Measurements from ENCODE around the gene NPS. TPM values are rescaled to one million over a fixed set of nuclear protein-coding genes. Genes with fewer than 3 reads are reported as not detected.

Gene NPS
- total RNA-seq, 1 experiment from 2014 or later: not detected

DNA sequence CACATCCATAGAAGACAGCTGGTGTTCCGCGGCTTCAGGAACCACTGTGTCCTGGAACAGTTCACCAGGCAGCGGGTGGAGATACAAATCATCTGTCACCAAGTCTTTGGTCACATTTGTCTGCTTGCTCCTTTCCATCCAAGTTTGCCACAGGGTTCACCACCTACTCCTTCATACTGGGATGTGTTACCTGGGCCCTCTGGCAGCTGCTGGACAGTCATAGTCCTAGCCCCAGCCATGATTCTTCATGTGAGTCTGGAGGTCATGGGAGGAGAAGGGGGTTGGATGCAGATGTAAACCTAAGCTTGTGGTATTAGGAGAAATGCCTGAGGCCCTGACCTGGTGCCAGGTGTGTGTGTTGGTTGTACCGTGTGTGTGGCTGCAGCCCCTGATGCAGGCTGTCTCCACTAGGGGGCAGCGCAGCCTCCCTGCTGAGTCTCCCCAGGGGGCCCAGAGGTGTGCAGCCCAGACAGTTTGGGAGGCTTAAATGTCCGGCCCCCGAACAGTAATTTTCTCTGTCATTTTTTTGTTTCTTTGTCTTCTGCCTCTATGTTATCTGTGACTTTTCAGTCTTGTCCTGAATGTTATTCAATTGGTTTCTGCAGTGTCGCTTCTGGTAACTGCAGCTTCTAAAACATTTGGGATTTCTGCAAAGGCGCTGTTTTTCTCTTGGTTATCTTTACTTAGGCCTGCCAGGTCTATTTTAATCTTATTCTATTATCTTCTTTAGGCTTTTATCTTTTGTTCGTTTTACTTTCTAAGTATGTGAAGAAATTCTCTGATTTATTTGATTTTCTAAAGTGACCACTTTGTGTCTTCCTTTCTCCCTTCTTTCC, 14.8 kb downstream of the NPS start:
- ATAC-seq (peak; percentile 60; the same call in 1 of the 2 replicates), DNase-seq (ENCODE audit: low read depth, low spot score) (no peak)
- no TSS peak for BruUV-seq (replicated peaks)
- ChIA-PET POLR2A (no interaction called here), CTCF (no interaction called here)
- TF ChIP-seq, protein P1, sequence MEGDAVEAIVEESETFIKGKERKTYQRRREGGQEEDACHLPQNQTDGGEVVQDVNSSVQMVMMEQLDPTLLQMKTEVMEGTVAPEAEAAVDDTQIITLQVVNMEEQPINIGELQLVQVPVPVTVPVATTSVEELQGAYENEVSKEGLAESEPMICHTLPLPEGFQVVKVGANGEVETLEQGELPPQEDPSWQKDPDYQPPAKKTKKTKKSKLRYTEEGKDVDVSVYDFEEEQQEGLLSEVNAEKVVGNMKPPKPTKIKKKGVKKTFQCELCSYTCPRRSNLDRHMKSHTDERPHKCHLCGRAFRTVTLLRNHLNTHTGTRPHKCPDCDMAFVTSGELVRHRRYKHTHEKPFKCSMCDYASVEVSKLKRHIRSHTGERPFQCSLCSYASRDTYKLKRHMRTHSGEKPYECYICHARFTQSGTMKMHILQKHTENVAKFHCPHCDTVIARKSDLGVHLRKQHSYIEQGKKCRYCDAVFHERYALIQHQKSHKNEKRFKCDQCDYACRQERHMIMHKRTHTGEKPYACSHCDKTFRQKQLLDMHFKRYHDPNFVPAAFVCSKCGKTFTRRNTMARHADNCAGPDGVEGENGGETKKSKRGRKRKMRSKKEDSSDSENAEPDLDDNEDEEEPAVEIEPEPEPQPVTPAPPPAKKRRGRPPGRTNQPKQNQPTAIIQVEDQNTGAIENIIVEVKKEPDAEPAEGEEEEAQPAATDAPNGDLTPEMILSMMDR (IDR thresholded peaks at IDR 0.05): peak; percentile 85
- TF ChIP-seq SIN3A (IDR thresholded peaks at IDR 0.05; ENCODE audit: borderline replicate concordance, insufficient read depth, low read depth, low read length): no peak
- H3K27ac ChIP-seq (ENCODE audit: low read length): no peak overlapping the region
- no peaks in the 10 kb centered on the region for H3K9me3 ChIP-seq (ENCODE audit: control insufficient read depth, insufficient read depth, low read depth, low read length)
- no peak overlapping the region for H3K4me3 ChIP-seq (ENCODE audit: low read depth in 2 of 2, low read length in 2 of 2)
- no peaks in the 10 kb centered on the region for H3K4me1 ChIP-seq (ENCODE audit: control insufficient read depth, insufficient read depth, low read length)
- intact Hi-C loops (cut with micrococcal nuclease; ENCODE audit: unreplicated experiment) (no loop called here), in situ Hi-C loops (cut with HindIII; ENCODE audit: low pct_unique_long_range_greater_than_20kb, low sequenced_read_pairs) (no loop called here)
- peaks cover 25% of the 10 kb centered on the region for H3K27me3 ChIP-seq (ENCODE audit: control insufficient read depth, insufficient read depth, low read length)
- no peaks in the 10 kb centered on the region for H3K36me3 ChIP-seq (ENCODE audit: control insufficient read depth, insufficient read depth, low read length)

DNA sequence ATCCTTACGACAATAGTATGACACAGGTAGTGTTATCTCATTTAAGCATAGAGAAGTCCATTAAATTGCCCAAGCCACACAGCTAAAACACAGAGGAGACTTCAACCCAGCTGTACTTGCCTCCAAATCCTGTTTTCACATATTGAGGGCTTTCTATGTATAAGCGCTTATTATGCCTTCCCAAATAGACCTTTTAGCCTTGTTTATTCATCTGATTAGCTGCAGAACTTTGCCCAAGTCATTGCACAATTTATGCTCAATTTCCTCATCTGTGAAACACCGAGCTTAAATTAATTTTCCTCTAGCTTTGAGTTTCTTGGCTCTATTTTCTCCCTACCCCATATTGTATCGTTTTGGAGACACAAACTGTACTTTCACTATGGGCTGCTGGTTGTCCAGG, 15.5 kb downstream of the NPS start:
- no peaks in the 10 kb centered on the region for H3K9me3 ChIP-seq (ENCODE audit: control insufficient read depth, insufficient read depth, low read depth, low read length)
- H3K4me1 ChIP-seq (ENCODE audit: control insufficient read depth, insufficient read depth, low read length): no peaks in the 10 kb centered on the region
- POLR2A ChIA-PET: no interaction called here
- CTCF ChIA-PET: no interaction called here
- H3K27me3 ChIP-seq (ENCODE audit: control insufficient read depth, insufficient read depth, low read length): peaks cover 25% of the 10 kb centered on the region
- no peak overlapping the region for H3K27ac ChIP-seq (ENCODE audit: low read length)
- no peak for DNase-seq (ENCODE audit: low read depth, low spot score)
- BruUV-seq (replicated peaks): no TSS peak
- no peak overlapping the region for H3K4me3 ChIP-seq (ENCODE audit: low read depth in 2 of 2, low read length in 2 of 2)
- TF ChIP-seq, protein P1 (IDR thresholded peaks at IDR 0.05): no peak
- no peak for TF ChIP-seq POLR2AphosphoS5 (IDR thresholded peaks at IDR 0.05; ENCODE audit: low read depth, low read length)
- ATAC-seq: no peak
- intact Hi-C loops (cut with micrococcal nuclease; ENCODE audit: unreplicated experiment) (no loop called here), in situ Hi-C loops (cut with HindIII; ENCODE audit: low pct_unique_long_range_greater_than_20kb, low sequenced_read_pairs) (no loop called here)
- no peaks in the 10 kb centered on the region for H3K36me3 ChIP-seq (ENCODE audit: control insufficient read depth, insufficient read depth, low read length)

DNA sequence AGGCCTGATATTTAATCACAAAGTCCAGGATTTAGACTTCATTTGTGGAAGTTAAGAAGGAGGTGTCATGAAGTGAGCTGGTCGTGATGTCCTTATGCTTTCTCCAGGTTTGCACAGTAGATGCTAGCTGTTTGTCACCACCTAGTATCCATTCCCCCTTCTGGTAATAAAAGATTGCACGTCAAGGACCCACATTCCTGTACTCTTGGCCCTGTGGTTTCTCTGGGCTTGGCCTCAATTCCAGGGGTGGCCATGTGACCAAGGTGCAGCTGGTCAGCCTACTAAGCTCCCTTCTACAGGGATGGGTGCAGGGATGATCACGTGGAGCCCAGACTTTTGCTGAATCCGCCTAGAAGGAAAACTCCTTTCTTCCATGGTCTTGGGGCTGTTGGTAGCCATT, 16.5 kb downstream of the NPS start:
- DNase-seq (ENCODE audit: low read depth, low spot score) (no peak), ATAC-seq (no peak)
- in situ Hi-C loops (cut with HindIII; ENCODE audit: low pct_unique_long_range_greater_than_20kb, low sequenced_read_pairs): no loop called here
- Histone ChIP-seq H3K27me3 (ENCODE audit: control insufficient read depth, insufficient read depth, low read length) (peaks cover 25% of the 10 kb centered on the region), H3K27ac (ENCODE audit: low read length) (no peak overlapping the region), H3K9me3 (ENCODE audit: control insufficient read depth, insufficient read depth, low read depth, low read length) (no peaks in the 10 kb centered on the region), H3K4me3 (ENCODE audit: low read depth in 2 of 2, low read length in 2 of 2) (no peak overlapping the region), H3K4me1 (ENCODE audit: control insufficient read depth, insufficient read depth, low read length) (no peaks in the 10 kb centered on the region), H3K36me3 (ENCODE audit: control insufficient read depth, insufficient read depth, low read length) (no peaks in the 10 kb centered on the region)
- no peak for TF ChIP-seq SIN3A (IDR thresholded peaks at IDR 0.05; ENCODE audit: borderline replicate concordance, insufficient read depth, low read depth, low read length)
- TF ChIP-seq, protein P2, sequence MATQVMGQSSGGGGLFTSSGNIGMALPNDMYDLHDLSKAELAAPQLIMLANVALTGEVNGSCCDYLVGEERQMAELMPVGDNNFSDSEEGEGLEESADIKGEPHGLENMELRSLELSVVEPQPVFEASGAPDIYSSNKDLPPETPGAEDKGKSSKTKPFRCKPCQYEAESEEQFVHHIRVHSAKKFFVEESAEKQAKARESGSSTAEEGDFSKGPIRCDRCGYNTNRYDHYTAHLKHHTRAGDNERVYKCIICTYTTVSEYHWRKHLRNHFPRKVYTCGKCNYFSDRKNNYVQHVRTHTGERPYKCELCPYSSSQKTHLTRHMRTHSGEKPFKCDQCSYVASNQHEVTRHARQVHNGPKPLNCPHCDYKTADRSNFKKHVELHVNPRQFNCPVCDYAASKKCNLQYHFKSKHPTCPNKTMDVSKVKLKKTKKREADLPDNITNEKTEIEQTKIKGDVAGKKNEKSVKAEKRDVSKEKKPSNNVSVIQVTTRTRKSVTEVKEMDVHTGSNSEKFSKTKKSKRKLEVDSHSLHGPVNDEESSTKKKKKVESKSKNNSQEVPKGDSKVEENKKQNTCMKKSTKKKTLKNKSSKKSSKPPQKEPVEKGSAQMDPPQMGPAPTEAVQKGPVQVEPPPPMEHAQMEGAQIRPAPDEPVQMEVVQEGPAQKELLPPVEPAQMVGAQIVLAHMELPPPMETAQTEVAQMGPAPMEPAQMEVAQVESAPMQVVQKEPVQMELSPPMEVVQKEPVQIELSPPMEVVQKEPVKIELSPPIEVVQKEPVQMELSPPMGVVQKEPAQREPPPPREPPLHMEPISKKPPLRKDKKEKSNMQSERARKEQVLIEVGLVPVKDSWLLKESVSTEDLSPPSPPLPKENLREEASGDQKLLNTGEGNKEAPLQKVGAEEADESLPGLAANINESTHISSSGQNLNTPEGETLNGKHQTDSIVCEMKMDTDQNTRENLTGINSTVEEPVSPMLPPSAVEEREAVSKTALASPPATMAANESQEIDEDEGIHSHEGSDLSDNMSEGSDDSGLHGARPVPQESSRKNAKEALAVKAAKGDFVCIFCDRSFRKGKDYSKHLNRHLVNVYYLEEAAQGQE (IDR thresholded peaks at IDR 0.05; ENCODE audit: insufficient read depth in 1 of 2, low read depth in 2 of 2, low read length in 1 of 2): no peak
- TF ChIP-seq POLR2AphosphoS5 (IDR thresholded peaks at IDR 0.05; ENCODE audit: low read depth, low read length): no peak
- no peak for TF ChIP-seq TCF7L2 (IDR thresholded peaks at IDR 0.05; ENCODE audit: low read depth, low read length)
- TF ChIP-seq, protein P1 (IDR thresholded peaks at IDR 0.05): no peak
- ChIA-PET POLR2A (no interaction called here), CTCF (no interaction called here)
- no TSS peak for BruUV-seq (replicated peaks)
- intact Hi-C loops (cut with micrococcal nuclease; ENCODE audit: unreplicated experiment): no loop called here
